Pancreas (tissue), 10 donors: ENCODE data around the gene CNOT4. TPM values are rescaled to one million over a fixed set of nuclear protein-coding genes. Genes with fewer than 3 reads are reported as not detected.
"Not testable (repeated sequence)": the region's sequence is repeated elsewhere in the genome, so short reads cannot be mapped to it uniquely, and the experiment has no call there.

Source experiments
- ATAC-seq, 4 donors: fragments of 200-7000 bp; cut with Tn5 transposase; one replicate each; pipeline versions ENCODE4 v1.8.0 to v1.9.1; 2020; ENCODE audit warnings: mild to moderate bottlenecking in 4 of 4, moderate library complexity in 4 of 4
- DNase-seq, 6 donors: peaks; one replicate each; pipeline ENCODE4 v3.0.0-alpha.2; 2020
- FAIRE-seq: peaks from 2 replicates; lab custom pipeline; 2012; peaks lifted over from hg19 to GRCh38; lab: Jason Lieb, UNC
- H3K27ac ChIP-seq, 4 donors: fragments of 200-600 bp; sonication (generic); 1 replicate in 3 of 4; 2 replicates in 1 of 4; pipeline versions ENCODE4 v1.5.0 to v1.8.0; 2020
- H3K27me3 ChIP-seq, 4 donors: fragments of 200-600 bp; one replicate each; pipeline ENCODE4 v1.8.0; 2021
- H3K36me3 ChIP-seq, 3 donors: fragments of 200-600 bp; sonication (generic) in 1 of 3; one replicate each; pipeline versions ENCODE4 v1.5.0 to v1.8.0; 2020 to 2021
- H3K4me1 ChIP-seq, 3 donors: fragments of 200-600 bp; one replicate each; pipeline ENCODE4 v1.8.0; 2021
- H3K4me3 ChIP-seq, 4 donors: fragments of 200-600 bp; sonication (generic) in 2 of 4; one replicate each; pipeline versions ENCODE4 v1.5.0 to v1.8.0; 2020 to 2021
- H3K9me3 ChIP-seq, 4 donors: fragments of 200-600 bp; one replicate each; pipeline ENCODE4 v1.8.0; 2021
- CTCF ChIP-seq, 4 donors: fragments of 200-600 bp; sonication (generic) in 3 of 4; IDR thresholded peaks; one replicate each; pipeline versions ENCODE4 v1.5.0 to v1.8.0; 2021; ENCODE audit warnings: antibody characterized with exemption in 4 of 4
- WGBS, 2 donors: extraction: QIAGEN DNeasy Blood & Tissue Kit; methylation state at CpG; one replicate each; pipeline ENCODE4 v1.1.7; 2013; 5-methylcytosine and 5-hydroxymethylcytosine counted together
- intact Hi-C, 3 donors: fragments of 100-400 bp; cut with DNase I; formaldehyde crosslinking; loops; one replicate each; pipeline versions ENCODE4 v1.11.1 to v1.14.2; 2022
- polyA plus RNA-seq, 2 donors: library from polyadenylated mRNA; stranded (reverse); fragments of 200-250 nt; gene quantifications; one replicate each; pipeline ENCODE4 v1.2.3, GENCODE V29; 2013
- total RNA-seq, 6 donors: library from RNA; stranded (reverse); fragmentation: NEBNext Ultra II Directional in 4 of 6; extraction: Animal tissue kit (Norgen Biotek cat#: 25700) in 4 of 6; gene quantifications; one replicate each; pipeline versions ENCODE4 v1.2.1 to v1.2.4, GENCODE V29; 2021 to 2023
- donor health status: healthy with polysubstance abuse.
- donor health status: DM: no; HTN: no; CAD: no; lungs with moderate emphysema.
- donor health status: DM: no; HTN: no; CAD: no.
- donor health status: control.
- donor health status: control.
- donor health status: Bipolar disorder and iron deficiency.
- donor health status: DM: yes; HTN: yes; CAD: no.
- donor health status: DM: no; HTN: no; CAD: no.
- donor health status: DM: no; HTN: no; CAD: no.
- donor health status: DM: yes; HTN: yes; CAD: no.

The CNOT4 gene
- total and polyA plus RNA-seq, 8 donors, result 5.5 to 15.0 (median 10.3) TPM

GRCh38 chr7:135322571-135323340 lies 187.1 kb downstream of the CNOT4 start:
- FAIRE-seq, result no peak
- WGBS, 2 donors, result 30 to 45% methylated on average over 1 of the region's 1 CpG
- intact Hi-C loops, result no loop called here

GRCh38 chr7:135321556-135321955 lies 188.3 kb downstream of the CNOT4 start:
- WGBS, 2 donors, result 82 to 86% methylated on average over 4 of the region's 4 CpGs
- Histone ChIP-seq H3K4me1 (no peaks in the 10 kb centered on the region), H3K9me3 (no peaks in the 10 kb centered on the region), H3K4me3 (no peak overlapping the region), H3K36me3 (no peaks in the 10 kb centered on the region), H3K27ac (no peak overlapping the region), H3K27me3 (no peaks in the 10 kb centered on the region)
- no peak for TF ChIP-seq CTCF (IDR thresholded peaks at IDR 0.05)
- no peak for DNase-seq
- FAIRE-seq, result no peak
- intact Hi-C loops, result no loop called here
- peak in 3 of 4 donors; percentile 20 to 49 (median 34) for ATAC-seq

More at GRCh38 chr7:135322571-135323340, 187.1 kb downstream of the CNOT4 start:
- no peak overlapping the region for H3K4me3 ChIP-seq
- H3K9me3 ChIP-seq, result no peaks in the 10 kb centered on the region
- no peak overlapping the region for H3K27ac ChIP-seq
- no peak for DNase-seq
- no peaks in the 10 kb centered on the region for H3K27me3 ChIP-seq
- no peak for TF ChIP-seq CTCF (IDR thresholded peaks at IDR 0.05)
- no peaks in the 10 kb centered on the region for H3K36me3 ChIP-seq
- H3K4me1 ChIP-seq, result no peaks in the 10 kb centered on the region
- no peak for ATAC-seq

- H3K9me3 ChIP-seq, DNase-seq, intact Hi-C loops, H3K36me3 ChIP-seq, FAIRE-seq, H3K4me3 ChIP-seq, H3K4me1 ChIP-seq, H3K27ac ChIP-seq, H3K27me3 ChIP-seq, ATAC-seq: not testable (repeated sequence)
- 84 to 90% methylated on average over 6 of the region's 6 CpGs for WGBS, 2 donors
Observed at GRCh38 chr7:135320953-135321352, 188.9 kb downstream of the CNOT4 start.

- DNase-seq (peak; percentile 69 to 95 (median 84)), FAIRE-seq (no peak), ATAC-seq (peak; percentile 60 to 93 (median 90))
- no peak overlapping the region for H3K4me3 ChIP-seq
- no peak for TF ChIP-seq CTCF (IDR thresholded peaks at IDR 0.05)
- H3K27ac ChIP-seq, result no peak overlapping the region
- H3K27me3 ChIP-seq, result no peaks in the 10 kb centered on the region
- H3K9me3 ChIP-seq, result no peaks in the 10 kb centered on the region
- WGBS, 2 donors, result 17 to 19% methylated on average over 8 of the region's 8 CpGs
- H3K4me1 ChIP-seq, result no peaks in the 10 kb centered on the region
- no peaks in the 10 kb centered on the region for H3K36me3 ChIP-seq
- intact Hi-C loops, result no loop called here
Observed at GRCh38 chr7:135320268-135320667, 189.6 kb downstream of the CNOT4 start.

- ATAC-seq, result peak in 3 of 4 donors; percentile 55 to 59 (median 56)
- WGBS, 2 donors, result 54 to 59% methylated on average over 10 of the region's 10 CpGs
- no peaks in the 10 kb centered on the region for H3K9me3 ChIP-seq
- H3K36me3 ChIP-seq, result no peaks in the 10 kb centered on the region
- TF ChIP-seq CTCF (IDR thresholded peaks at IDR 0.05), result no peak
- no peak overlapping the region for H3K27ac ChIP-seq
- DNase-seq, result no peak
- no peak overlapping the region for H3K4me3 ChIP-seq
- no peaks in the 10 kb centered on the region for H3K27me3 ChIP-seq
- no peaks in the 10 kb centered on the region for H3K4me1 ChIP-seq
- intact Hi-C loops, result no loop called here
- FAIRE-seq, result no peak
Observed at GRCh38 chr7:135317676-135318325, 192.1 kb downstream of the CNOT4 start.
